ACC112 (cell line): Measurements from ENCODE around the gene NOD2.

ENCODE experiments used
- H2AFZ ChIP-seq: fragments of 200-600 bp; sonication (generic); one replicate; pipeline ENCODE4 v1.6.0; 2017; ENCODE audit warnings: antibody characterized with exemption, low read length; ENCODE audit not compliant: unreplicated experiment
- H3K27ac ChIP-seq: fragments of 200-600 bp; sonication (generic); 2 replicates; pipeline ENCODE4 v1.5.1; 2014; ENCODE audit warnings: low read depth, mild to moderate bottlenecking, antibody characterized with exemption, low read length, moderate library complexity
- H3K27me3 ChIP-seq: fragments of 200-600 bp; sonication (generic); 2 replicates; pipeline ENCODE4 v1.6.1; 2014; ENCODE audit warnings: mild to moderate bottlenecking, antibody characterized with exemption, low read length, moderate library complexity, mixed read lengths; ENCODE audit not compliant: insufficient read depth
- H3K36me3 ChIP-seq: fragments of 200-600 bp; sonication (generic); 2 replicates; pipeline ENCODE4 v1.6.1; 2016; ENCODE audit warnings: mild to moderate bottlenecking, antibody characterized with exemption, low read length, moderate library complexity, mixed read lengths; ENCODE audit not compliant: insufficient read depth
- H3K4me1 ChIP-seq: fragments of 200-600 bp; sonication (generic); one replicate; pipeline ENCODE4 v1.6.1; 2016; ENCODE audit warnings: low read length, mixed read lengths; ENCODE audit not compliant: insufficient read depth, unreplicated experiment, control insufficient read depth
- H3K4me3 ChIP-seq: fragments of 200-600 bp; sonication (generic); 2 replicates; pipeline ENCODE4 v1.5.1; 2014; ENCODE audit warnings: mild to moderate bottlenecking, low read depth, low read length
- H3K79me2 ChIP-seq: fragments of 200-600 bp; sonication (generic); one replicate; pipeline ENCODE4 v1.6.0; 2016; ENCODE audit warnings: low read length; ENCODE audit not compliant: control insufficient read depth, unreplicated experiment, insufficient read depth

The NOD2 gene

DNA sequence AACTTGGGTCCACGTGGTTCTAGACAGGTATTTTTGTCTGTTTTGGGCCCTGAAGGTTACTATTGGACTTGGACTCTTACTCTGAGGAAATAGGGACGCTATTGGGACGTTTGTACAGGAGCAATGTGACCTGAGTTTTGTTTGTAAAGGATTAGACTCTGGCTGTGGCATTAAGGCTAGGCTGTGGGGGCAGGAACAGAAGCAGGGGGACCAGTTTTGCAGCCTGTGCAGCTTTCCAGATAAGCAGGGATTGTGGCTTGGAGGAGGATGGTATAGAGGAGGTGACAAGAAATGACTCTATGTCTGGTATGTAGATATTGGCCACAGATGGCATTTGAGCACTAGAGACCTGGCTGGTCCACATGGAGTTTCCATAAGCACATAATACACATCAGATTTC is 12.8 kb downstream of the NOD2 start:
- H2AFZ ChIP-seq, result no peak overlapping the region
- no peak overlapping the region for H3K27ac ChIP-seq
- no peaks in the 10 kb centered on the region for H3K36me3 ChIP-seq
- H3K4me3 ChIP-seq, result no peak overlapping the region
- no peaks in the 10 kb centered on the region for H3K4me1 ChIP-seq
- H3K79me2 ChIP-seq, result no peaks in the 10 kb centered on the region
- H3K27me3 ChIP-seq, result peaks cover 40% of the 10 kb centered on the region

DNA sequence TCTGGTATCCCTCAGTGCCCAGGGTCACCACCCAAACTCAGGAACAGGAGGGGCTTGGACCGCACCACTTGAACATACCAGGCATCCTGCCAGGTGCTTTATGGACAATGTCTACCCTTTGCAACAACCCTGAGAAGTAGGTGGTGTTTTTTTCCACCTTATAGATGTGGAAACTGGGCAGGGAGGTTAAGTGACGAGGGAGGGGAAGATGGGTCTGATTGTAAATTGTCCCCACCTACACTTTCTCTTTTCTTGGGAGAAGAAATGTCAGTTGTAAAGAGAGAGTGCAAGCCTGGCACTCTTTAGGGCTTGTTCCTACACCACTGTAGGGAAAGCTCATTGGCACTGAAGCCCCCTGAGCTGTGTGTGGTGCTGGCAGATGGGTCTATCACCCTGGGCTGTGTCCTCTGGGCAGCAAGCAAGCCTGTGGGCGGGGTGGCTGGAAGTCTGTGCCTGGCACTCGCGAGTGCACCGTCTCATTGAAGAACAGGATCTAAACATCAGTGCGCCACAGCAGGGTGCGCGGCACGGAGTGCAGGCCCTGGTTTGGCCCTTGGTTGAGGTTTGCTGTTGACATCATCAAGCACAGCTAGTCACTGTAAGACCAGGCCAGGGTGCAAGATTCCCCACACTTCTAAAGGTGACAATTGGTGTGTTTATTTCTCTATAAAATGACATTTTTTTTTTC is 15.1 kb downstream of the NOD2 start:
- Histone ChIP-seq H3K4me1 (no peaks in the 10 kb centered on the region), H3K4me3 (no peak overlapping the region), H2AFZ (no peak overlapping the region), H3K27me3 (peaks cover 40% of the 10 kb centered on the region), H3K79me2 (no peaks in the 10 kb centered on the region), H3K27ac (no peak overlapping the region), H3K36me3 (no peaks in the 10 kb centered on the region)

DNA sequence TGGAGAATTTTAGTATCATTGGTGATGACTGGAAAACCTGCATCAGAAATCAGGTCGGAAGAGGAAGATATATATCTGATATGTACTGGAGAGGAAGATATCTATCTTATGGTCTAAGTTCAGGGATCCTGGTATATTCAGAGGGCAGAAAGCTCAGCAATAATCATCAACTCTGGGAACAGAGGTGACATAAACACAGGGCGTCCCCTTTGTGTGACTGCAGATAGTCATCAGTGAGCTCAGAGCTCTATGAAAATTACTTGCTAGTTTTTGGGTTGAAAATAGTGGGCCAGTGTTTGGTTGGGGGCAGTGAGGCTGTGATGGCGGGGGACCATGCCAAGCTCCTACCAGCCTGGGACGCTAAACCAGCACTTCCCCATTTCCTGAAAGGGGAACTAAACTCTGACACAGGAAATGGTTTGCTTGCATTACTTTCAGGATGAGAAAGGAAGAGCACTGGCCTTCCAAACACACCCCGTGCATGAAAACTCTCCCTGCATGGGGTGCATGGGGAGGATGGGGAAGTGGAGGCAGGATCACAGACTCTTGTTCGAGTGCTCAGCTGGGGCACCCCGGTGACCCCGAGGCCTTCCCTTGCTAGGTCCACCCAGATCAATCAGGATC is 15.8 kb downstream of the NOD2 start:
- H3K27me3 ChIP-seq, result peaks cover 38% of the 10 kb centered on the region
- H2AFZ ChIP-seq, result no peak overlapping the region
- H3K79me2 ChIP-seq, result no peaks in the 10 kb centered on the region
- H3K4me3 ChIP-seq, result no peak overlapping the region
- H3K36me3 ChIP-seq, result no peaks in the 10 kb centered on the region
- H3K27ac ChIP-seq, result no peak overlapping the region
- no peaks in the 10 kb centered on the region for H3K4me1 ChIP-seq

DNA sequence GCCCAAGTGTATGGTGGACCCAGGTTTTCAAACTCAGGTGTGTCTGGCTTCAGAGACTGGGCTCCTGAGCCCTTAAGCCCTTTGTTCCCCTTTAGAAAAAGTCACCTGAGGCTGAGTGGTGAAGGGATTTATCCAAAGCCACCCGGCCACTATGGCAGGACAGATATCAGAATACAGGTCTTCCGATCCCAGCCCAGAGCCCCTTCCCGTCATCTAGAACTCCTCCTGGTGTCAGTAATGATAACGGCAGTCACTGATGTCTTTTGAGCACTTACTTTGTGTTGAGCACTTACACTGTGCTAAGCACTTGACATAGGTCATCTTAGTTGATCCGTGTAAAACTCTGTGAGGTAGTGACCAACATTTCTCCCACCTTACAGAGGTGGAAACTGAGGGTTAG is 16.6 kb downstream of the NOD2 start:
- Histone ChIP-seq H3K4me1 (no peaks in the 10 kb centered on the region), H3K4me3 (no peak overlapping the region), H3K27me3 (peaks cover 34% of the 10 kb centered on the region), H3K36me3 (no peaks in the 10 kb centered on the region), H2AFZ (no peak overlapping the region), H3K79me2 (no peaks in the 10 kb centered on the region), H3K27ac (no peak overlapping the region)

DNA sequence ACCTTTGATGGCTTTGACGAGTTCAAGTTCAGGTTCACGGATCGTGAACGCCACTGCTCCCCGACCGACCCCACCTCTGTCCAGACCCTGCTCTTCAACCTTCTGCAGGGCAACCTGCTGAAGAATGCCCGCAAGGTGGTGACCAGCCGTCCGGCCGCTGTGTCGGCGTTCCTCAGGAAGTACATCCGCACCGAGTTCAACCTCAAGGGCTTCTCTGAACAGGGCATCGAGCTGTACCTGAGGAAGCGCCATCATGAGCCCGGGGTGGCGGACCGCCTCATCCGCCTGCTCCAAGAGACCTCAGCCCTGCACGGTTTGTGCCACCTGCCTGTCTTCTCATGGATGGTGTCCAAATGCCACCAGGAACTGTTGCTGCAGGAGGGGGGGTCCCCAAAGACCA is 17.6 kb downstream of the NOD2 start:
- H3K4me3 ChIP-seq, result no peak overlapping the region

DNA sequence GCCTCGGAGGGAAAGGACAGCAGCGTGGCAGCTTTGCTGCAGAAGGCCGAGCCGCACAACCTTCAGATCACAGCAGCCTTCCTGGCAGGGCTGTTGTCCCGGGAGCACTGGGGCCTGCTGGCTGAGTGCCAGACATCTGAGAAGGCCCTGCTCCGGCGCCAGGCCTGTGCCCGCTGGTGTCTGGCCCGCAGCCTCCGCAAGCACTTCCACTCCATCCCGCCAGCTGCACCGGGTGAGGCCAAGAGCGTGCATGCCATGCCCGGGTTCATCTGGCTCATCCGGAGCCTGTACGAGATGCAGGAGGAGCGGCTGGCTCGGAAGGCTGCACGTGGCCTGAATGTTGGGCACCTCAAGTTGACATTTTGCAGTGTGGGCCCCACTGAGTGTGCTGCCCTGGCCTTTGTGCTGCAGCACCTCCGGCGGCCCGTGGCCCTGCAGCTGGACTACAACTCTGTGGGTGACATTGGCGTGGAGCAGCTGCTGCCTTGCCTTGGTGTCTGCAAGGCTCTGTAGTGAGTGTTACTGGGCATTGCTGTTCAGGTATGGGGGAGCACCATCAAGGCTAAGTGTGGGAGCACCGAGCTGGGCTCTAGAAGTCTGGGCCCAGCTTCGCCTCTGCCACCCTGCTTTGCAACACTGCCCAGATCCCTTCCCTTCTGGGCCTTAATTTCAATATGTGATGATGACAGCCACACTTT is 18.6 kb downstream of the NOD2 start:
- peaks cover 21% of the 10 kb centered on the region; the same call in 1 of the 2 replicates for H3K27me3 ChIP-seq
- no peak overlapping the region for H2AFZ ChIP-seq
- H3K4me1 ChIP-seq, result no peaks in the 10 kb centered on the region
- H3K4me3 ChIP-seq, result no peak overlapping the region
- H3K36me3 ChIP-seq, result no peaks in the 10 kb centered on the region
- H3K79me2 ChIP-seq, result no peaks in the 10 kb centered on the region
- H3K27ac ChIP-seq, result no peak overlapping the region

More for the DNA sequence above, 17.6 kb downstream of the NOD2 start:
- peaks cover 23% of the 10 kb centered on the region for H3K27me3 ChIP-seq
- H3K79me2 ChIP-seq, result no peaks in the 10 kb centered on the region
- no peaks in the 10 kb centered on the region for H3K4me1 ChIP-seq
- H3K36me3 ChIP-seq, result no peaks in the 10 kb centered on the region
- no peak overlapping the region for H3K27ac ChIP-seq
- H2AFZ ChIP-seq, result no peak overlapping the region

DNA sequence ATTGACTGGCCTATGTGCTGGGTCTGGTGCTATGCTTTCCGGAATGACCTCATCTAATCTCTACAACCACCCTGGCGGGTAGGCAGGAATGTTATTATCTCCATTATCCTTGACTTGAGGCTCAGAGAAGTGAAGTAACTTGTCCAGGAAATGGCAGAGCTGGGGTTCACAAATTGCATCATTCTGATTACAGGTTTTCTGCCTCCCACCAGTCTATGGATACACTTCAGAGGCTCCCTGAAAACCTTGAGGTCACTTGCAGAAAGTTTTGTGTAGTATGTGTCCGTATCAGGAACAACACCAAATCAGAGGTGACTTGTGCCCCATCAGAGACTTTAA is 19.1 kb downstream of the NOD2 start:
- Histone ChIP-seq H3K79me2 (no peaks in the 10 kb centered on the region), H3K27me3 (peaks cover 21% of the 10 kb centered on the region; the same call in 1 of the 2 replicates), H3K4me3 (no peak overlapping the region), H3K27ac (no peak overlapping the region), H3K36me3 (no peaks in the 10 kb centered on the region), H2AFZ (no peak overlapping the region), H3K4me1 (no peaks in the 10 kb centered on the region)

DNA sequence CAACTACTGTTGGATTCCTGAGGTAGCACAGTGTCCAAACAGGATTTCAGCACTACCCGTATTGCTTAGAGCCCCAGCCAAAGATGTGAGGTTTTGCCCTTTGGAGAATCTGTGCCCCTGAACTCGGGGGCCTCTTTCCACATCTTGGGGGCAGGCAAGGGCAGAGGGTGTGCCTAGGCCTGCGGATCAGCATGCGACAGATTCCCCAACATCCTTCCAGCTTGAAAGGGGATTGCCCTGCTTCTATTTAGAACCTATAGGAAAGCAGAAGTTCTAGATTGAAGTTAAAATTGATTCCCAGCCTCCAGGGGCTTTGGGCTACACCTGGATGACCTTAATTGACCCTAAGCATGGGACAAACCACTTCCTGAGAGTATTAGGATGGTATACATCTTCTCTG is 19.6 kb downstream of the NOD2 start:
- Histone ChIP-seq H3K27ac (no peak overlapping the region), H3K4me1 (no peaks in the 10 kb centered on the region)

DNA sequence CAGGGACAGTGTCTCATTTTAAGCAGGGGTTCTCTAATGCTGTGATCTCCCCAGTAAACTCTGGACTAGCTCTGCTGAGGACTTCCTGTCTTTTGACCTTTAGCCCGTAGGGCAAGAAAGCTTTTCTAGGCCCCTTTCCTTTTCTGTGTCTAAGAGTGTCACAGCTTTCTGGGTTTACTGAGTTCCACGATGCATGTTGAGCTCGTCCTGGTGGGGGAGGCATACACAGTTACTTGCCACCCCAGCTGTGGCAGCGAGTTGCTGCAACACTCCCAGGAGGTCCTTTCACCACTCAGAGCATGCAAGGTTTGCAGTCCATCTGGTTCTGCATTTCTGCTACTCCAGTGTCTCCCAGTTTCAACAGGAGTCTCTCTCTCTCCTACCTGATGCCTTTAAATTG is 23.7 kb downstream of the NOD2 start:
- H3K4me1 ChIP-seq, result no peaks in the 10 kb centered on the region
- H3K36me3 ChIP-seq, result no peaks in the 10 kb centered on the region
- H3K79me2 ChIP-seq, result no peaks in the 10 kb centered on the region
- H3K27me3 ChIP-seq, result 0 out of 2 replicates have a peak, but pooled peaks cover 3% of the 10 kb centered on the region
- H3K27ac ChIP-seq, result no peak overlapping the region
- no peak overlapping the region for H3K4me3 ChIP-seq
- no peak overlapping the region for H2AFZ ChIP-seq

More for the DNA sequence above, 19.6 kb downstream of the NOD2 start:
- Histone ChIP-seq H3K4me3 (no peak overlapping the region), H3K27me3 (peaks cover 20% of the 10 kb centered on the region; the same call in 1 of the 2 replicates), H3K36me3 (no peaks in the 10 kb centered on the region), H3K79me2 (no peaks in the 10 kb centered on the region), H2AFZ (no peak overlapping the region)

DNA sequence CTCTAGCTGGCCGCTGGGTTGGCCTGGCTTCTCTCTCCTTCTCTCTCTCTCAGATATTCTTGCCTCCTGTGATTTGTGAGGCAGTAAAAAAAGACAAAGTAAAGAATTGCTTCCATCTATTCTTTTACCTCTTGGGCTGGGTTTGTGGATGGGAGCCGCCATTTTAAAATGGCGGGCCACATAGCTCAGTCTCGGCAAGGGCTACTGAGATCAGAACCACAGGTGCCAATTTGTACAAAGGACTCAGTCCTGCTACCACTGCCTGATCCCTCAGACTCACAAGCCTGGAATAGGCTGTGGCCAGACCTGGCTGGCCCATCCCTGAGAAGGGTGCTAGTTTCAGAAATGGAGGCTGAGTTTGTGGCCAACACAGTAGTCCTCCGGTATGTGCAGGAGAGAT is 24.1 kb downstream of the NOD2 start:
- H3K36me3 ChIP-seq, result no peaks in the 10 kb centered on the region
- H3K27me3 ChIP-seq, result 0 out of 2 replicates have a peak, but pooled peaks cover 3% of the 10 kb centered on the region
- no peaks in the 10 kb centered on the region for H3K4me1 ChIP-seq
- no peak overlapping the region for H2AFZ ChIP-seq
- no peak overlapping the region for H3K27ac ChIP-seq
- no peak overlapping the region for H3K4me3 ChIP-seq
- no peaks in the 10 kb centered on the region for H3K79me2 ChIP-seq
